GM23248 (cell line): ENCODE data around the gene SLC25A33.

Experiments used
- EZH2 ChIP-seq: fragments of 200-600 bp; sonication (generic); IDR thresholded peaks from 2 replicates; pipeline ENCODE4 v1.6.1; 2018; ENCODE audit warnings: antibody characterized with exemption, mild to moderate bottlenecking; ENCODE audit not compliant: insufficient read depth, poor library complexity, severe bottlenecking
- EZH2phosphoT487 ChIP-seq: fragments of 200-600 bp; sonication (generic); IDR thresholded peaks from 2 replicates; pipeline ENCODE4 v1.6.1; 2018; ENCODE audit warnings: antibody characterized with exemption, moderate library complexity, mild to moderate bottlenecking, low read depth; ENCODE audit not compliant: insufficient read depth

GRCh38 chr1:9536301-9536700 lies 3.0 kb upstream of the SLC25A33 start:
- TF ChIP-seq EZH2 (no peak), EZH2phosphoT487 (no peak)
